ENCODE data around the gene FXYD3.

Gene FXYD3

DNA sequence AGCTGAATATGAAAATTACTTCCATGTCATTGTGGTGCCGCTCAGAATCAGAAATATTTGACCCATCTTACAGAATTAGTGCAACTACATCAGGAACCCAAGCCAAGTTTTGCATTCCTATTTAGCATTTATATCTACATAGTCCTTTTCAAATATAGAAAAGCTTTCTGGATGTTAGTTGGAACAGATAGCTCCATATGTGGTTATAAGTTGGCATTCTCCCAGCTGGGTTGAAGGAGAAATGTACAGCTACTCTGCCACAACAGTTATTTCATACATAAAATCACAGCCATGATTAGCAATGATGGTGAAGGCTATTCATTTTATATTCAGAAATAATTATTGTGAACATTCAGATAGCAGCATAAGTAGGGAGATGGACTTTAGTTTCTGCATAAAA, 45.9 kb upstream of the FXYD3 start:
- ATAC-seq (ENCODE audit: low read depth) (no peak), DNase-seq (ENCODE audit: low spot score) (no peak)
- TF ChIP-seq, protein P1, sequence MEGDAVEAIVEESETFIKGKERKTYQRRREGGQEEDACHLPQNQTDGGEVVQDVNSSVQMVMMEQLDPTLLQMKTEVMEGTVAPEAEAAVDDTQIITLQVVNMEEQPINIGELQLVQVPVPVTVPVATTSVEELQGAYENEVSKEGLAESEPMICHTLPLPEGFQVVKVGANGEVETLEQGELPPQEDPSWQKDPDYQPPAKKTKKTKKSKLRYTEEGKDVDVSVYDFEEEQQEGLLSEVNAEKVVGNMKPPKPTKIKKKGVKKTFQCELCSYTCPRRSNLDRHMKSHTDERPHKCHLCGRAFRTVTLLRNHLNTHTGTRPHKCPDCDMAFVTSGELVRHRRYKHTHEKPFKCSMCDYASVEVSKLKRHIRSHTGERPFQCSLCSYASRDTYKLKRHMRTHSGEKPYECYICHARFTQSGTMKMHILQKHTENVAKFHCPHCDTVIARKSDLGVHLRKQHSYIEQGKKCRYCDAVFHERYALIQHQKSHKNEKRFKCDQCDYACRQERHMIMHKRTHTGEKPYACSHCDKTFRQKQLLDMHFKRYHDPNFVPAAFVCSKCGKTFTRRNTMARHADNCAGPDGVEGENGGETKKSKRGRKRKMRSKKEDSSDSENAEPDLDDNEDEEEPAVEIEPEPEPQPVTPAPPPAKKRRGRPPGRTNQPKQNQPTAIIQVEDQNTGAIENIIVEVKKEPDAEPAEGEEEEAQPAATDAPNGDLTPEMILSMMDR (IDR thresholded peaks at IDR 0.05; ENCODE audit: poor library complexity, severe bottlenecking), result no peak
- Histone ChIP-seq H3K27ac (ENCODE audit: poor library complexity, severe bottlenecking) (no peak overlapping the region), H3K36me3 (ENCODE audit: low read depth) (no peaks in the 10 kb centered on the region), H3K4me3 (ENCODE audit: severe bottlenecking) (no peak overlapping the region), H3K4me1 (ENCODE audit: insufficient read depth, poor library complexity, severe bottlenecking) (peaks cover 7% of the 10 kb centered on the region), H3K9me3 (ENCODE audit: severe bottlenecking) (no peaks in the 10 kb centered on the region), H3K27me3 (ENCODE audit: insufficient read depth, poor library complexity, severe bottlenecking) (no peaks in the 10 kb centered on the region)

DNA sequence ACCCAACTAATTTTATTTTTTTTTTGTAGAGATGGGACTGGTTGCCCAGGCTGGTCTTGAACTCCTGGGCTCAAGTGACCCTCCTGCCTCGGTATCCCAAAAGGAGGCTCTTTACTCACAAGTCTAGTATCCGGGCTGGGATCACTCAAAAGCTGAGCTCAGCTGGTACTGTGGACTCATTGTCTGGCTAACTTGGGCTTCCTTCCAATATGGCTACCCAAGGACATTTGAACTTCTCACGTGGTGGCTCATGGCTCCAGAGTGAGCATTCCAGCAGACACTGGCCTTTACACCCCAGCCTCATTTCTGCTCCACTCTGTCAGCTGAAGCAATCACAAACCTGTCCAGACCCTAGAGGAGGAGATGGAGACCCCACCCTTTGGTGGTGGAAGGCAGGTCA, 45.2 kb upstream of the FXYD3 start:
- H3K4me1 ChIP-seq (ENCODE audit: insufficient read depth, poor library complexity, severe bottlenecking), result peaks cover 7% of the 10 kb centered on the region
- no peak overlapping the region for H3K4me3 ChIP-seq (ENCODE audit: severe bottlenecking)
- ATAC-seq (ENCODE audit: low read depth) (no peak), DNase-seq (ENCODE audit: low spot score) (no peak)
- TF ChIP-seq, protein P1 (IDR thresholded peaks at IDR 0.05; ENCODE audit: poor library complexity, severe bottlenecking), result no peak
- H3K27me3 ChIP-seq (ENCODE audit: insufficient read depth, poor library complexity, severe bottlenecking), result no peaks in the 10 kb centered on the region
- no peaks in the 10 kb centered on the region for H3K36me3 ChIP-seq (ENCODE audit: low read depth)
- H3K27ac ChIP-seq (ENCODE audit: poor library complexity, severe bottlenecking), result no peak overlapping the region
- no peaks in the 10 kb centered on the region for H3K9me3 ChIP-seq (ENCODE audit: severe bottlenecking)

DNA sequence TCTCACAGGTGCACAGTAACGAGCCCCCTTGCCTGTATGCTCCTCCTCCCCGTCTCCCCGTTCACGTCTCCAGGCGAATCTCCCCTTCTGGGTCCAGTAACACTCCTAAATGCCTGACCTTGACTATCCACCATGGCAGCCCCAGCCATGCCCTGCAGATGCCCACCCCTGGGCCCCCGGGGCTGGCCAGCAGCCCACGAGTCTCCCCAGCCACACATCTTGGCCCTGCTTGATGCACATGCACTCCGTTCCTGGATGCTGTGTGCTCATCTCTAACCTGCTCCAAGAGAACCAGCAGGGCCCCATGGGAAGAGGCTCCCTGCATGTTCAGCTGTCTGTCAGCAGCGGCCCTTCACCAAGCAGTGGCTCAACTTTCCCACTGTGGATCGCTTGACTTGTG, 42.1 kb upstream of the FXYD3 start:
- Histone ChIP-seq H3K4me1 (ENCODE audit: insufficient read depth, poor library complexity, severe bottlenecking) (peaks cover 2% of the 10 kb centered on the region), H3K27ac (ENCODE audit: poor library complexity, severe bottlenecking) (no peak overlapping the region), H3K36me3 (ENCODE audit: low read depth) (no peaks in the 10 kb centered on the region), H3K4me3 (ENCODE audit: severe bottlenecking) (no peak overlapping the region), H3K27me3 (ENCODE audit: insufficient read depth, poor library complexity, severe bottlenecking) (no peaks in the 10 kb centered on the region), H3K9me3 (ENCODE audit: severe bottlenecking) (no peaks in the 10 kb centered on the region)
- TF ChIP-seq, protein P1 (IDR thresholded peaks at IDR 0.05; ENCODE audit: poor library complexity, severe bottlenecking), result no peak
- DNase-seq (ENCODE audit: low spot score) (no peak), ATAC-seq (ENCODE audit: low read depth) (no peak)

DNA sequence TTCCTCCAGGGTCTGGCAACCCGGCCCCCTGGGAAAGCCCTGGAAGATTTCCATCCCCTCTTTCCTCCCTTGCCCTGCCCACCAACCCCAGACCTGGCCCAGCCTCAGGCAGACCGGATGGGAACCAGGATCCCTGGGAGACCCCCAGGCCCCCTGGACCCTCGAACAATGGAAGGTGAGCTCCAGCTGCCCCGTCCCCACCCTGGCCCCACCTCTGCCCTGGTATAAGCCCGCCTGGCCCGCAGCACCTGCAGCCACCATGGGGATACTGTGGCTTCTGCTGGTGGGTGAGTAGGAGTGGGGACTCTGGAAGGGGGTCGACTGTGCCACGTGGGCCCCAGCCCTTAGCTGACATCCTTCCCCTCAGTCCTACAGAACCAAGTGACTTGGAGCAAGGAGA, 41.7 kb upstream of the FXYD3 start:
- H3K27me3 ChIP-seq (ENCODE audit: insufficient read depth, poor library complexity, severe bottlenecking), result no peaks in the 10 kb centered on the region
- TF ChIP-seq, protein P1 (IDR thresholded peaks at IDR 0.05; ENCODE audit: poor library complexity, severe bottlenecking), result no peak
- DNase-seq (ENCODE audit: low spot score) (no peak), ATAC-seq (ENCODE audit: low read depth) (no peak)
- H3K27ac ChIP-seq (ENCODE audit: poor library complexity, severe bottlenecking), result no peak overlapping the region
- H3K4me1 ChIP-seq (ENCODE audit: insufficient read depth, poor library complexity, severe bottlenecking), result no peaks in the 10 kb centered on the region
- H3K36me3 ChIP-seq (ENCODE audit: low read depth), result no peaks in the 10 kb centered on the region
- H3K9me3 ChIP-seq (ENCODE audit: severe bottlenecking), result no peaks in the 10 kb centered on the region
- no peak overlapping the region for H3K4me3 ChIP-seq (ENCODE audit: severe bottlenecking)

DNA sequence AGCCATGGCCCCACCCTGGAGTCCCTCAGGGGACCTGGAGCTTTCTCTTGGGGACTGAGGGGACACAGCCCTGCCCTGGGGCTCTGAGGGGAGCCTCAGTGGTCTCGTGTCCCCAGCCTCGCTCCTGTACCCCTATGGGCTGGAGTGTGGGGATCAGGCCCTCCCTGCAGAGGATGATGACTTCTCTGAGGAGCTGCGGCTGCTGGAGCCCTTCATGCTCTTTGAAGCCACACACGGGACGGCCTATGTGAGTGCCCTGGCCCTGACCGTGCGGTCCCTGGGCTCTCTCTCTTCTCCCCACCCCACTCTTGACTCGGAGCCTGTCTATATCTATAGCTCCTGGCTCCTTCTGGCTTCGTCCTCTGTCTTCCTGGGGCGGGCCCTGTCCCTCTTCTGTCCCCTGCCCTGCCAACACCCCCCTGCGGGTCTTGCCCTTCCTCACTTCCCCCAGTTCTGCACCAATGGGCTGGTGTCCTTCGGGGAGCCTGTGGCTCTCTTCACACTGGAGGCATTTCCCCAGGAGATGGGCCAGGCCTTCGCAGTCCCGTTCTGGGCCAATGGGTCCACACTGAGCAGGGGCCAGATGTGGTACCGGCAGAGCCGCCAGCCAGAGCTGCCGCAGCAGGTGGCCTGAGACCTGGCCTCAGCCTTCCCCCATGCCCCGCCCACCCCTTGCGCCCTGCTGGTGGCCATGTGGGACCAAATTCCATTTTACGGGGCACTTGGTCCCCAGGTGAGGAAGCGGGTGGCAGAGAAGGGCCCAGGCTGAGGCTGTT, 41.0 kb upstream of the FXYD3 start:
- DNase-seq (ENCODE audit: low spot score), result no peak
- no peak for ATAC-seq (ENCODE audit: low read depth)
- Histone ChIP-seq H3K27ac (ENCODE audit: poor library complexity, severe bottlenecking) (no peak overlapping the region), H3K9me3 (ENCODE audit: severe bottlenecking) (no peaks in the 10 kb centered on the region), H3K4me1 (ENCODE audit: insufficient read depth, poor library complexity, severe bottlenecking) (no peaks in the 10 kb centered on the region), H3K4me3 (ENCODE audit: severe bottlenecking) (no peak overlapping the region), H3K27me3 (ENCODE audit: insufficient read depth, poor library complexity, severe bottlenecking) (no peaks in the 10 kb centered on the region), H3K36me3 (ENCODE audit: low read depth) (no peaks in the 10 kb centered on the region)
- TF ChIP-seq, protein P1 (IDR thresholded peaks at IDR 0.05; ENCODE audit: poor library complexity, severe bottlenecking), result no peak

All from RWPE2 (cell line).